ENCODE data around the gene OLA1.

OLA1 gene

DNA sequence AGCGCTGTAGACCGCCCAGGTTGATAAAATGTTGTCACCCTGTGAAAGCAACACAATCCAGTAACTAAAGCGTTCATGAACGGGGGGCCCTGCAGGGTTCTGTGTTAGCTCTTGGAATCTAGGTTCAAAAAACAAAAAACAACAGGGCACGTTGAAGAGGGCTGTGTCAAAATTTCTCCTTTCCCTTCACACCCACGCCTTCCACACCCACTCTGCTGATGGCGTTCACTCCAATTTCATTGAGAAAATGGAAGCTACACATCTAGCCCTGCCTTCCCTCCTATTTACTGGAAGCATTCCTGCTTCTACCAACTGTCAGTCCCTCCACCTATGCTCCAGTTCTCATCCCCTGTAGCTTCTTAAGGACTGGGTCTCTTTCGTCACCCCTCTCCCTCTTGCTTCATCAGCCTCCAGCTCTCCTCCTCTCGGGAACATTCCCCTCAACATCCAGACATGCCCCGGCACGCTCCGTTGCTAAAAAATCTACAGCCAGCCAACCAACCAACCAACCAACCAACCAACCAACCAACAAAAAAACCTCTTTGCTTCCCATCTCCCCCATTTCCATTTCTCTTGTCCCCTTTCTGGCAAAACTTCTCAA is 184.7 kb downstream of the OLA1 start:
- no peak for DNase-seq (ENCODE audit: low spot score)

DNA sequence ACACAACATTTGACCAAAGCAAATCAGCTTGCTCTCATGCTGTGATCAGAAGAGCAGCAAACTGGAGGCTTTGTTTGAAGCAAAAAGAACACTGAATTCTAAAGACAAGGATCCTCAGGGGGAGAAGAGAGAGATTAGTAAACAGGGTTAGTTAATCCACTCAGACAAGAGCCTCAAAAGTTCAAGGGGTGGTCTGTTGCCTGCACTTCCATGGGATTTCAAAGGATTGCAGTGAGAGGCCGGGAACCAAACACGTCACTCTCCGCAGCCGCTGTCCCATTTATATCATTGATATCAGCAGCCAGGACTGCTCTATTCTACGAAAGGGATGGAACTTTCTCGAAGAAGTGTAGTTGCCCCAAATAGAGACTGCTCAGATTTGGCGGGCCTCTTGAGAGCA is 185.4 kb downstream of the OLA1 start:
- peak; percentile 56 for DNase-seq (ENCODE audit: low spot score)

DNA sequence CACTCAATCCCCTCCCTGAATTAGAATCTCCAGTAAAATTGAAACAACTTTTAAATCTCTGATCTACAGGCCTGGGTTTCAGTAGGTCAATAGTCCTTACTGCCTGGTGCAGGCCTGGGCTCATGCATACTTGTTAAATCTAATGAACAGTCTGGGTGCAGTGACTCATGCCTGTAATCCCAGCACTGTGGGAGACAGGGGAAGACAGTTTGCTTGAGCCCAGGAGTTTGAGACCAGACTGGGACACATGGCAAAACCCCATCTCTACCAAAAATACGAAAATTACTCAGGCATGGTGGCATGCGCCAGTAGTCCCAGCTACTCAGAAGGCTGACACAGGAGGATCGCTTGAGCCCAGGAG is 188.5 kb downstream of the OLA1 start:
- DNase-seq (ENCODE audit: low spot score): no peak

DNA sequence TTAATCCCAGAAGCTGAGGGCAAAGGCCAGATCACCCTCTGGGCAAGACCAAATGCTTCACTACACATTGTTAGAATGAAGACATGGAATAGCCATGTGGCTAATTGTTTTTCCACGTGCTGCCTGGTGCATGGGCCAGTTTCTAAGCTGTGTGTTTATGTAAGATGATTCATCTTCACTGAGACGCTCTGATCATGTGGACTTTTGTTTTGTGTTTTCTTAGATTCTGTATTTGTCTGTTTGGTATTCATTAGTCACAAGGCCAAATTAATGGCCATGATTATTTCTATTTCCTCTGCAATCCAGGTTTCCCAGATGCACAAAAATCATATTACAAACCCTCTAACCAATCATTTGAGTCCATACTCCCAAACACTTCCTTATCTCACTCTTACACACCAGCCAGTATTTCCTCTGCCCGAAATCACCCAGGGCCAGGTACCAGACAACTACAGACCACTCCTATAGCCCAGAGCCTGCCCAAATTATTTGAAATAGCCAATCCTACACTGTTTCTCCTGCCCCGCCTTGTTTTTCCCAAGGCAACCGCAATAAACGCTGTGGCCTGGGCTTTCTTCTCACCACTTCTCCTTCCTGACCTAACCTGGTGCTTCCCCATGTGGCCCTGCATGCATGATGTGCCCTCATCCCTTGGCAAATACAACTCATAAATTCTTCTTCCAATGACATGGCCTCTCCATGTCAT is 189.0 kb downstream of the OLA1 start:
- no peak for DNase-seq (ENCODE audit: low spot score)

DNA sequence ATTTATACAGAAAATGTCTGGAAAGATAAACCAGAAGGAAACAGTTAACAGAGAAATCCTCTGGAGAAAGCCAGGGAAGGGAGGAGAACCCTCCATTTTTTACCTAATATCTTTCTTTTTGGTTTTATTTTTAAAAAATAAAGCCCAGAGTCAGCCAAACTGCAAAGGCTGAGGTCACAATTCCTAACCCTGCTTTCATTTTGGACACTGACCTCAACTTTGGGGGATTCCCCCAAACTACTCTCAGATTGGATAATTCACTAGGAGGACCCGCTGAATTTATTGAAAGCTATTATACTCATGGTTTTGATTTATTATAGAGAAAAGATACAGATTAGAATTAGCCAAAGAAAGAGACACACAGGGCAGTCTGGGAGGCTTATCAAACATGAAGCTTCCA is 189.9 kb downstream of the OLA1 start:
- DNase-seq (ENCODE audit: low spot score): no peak

DNA sequence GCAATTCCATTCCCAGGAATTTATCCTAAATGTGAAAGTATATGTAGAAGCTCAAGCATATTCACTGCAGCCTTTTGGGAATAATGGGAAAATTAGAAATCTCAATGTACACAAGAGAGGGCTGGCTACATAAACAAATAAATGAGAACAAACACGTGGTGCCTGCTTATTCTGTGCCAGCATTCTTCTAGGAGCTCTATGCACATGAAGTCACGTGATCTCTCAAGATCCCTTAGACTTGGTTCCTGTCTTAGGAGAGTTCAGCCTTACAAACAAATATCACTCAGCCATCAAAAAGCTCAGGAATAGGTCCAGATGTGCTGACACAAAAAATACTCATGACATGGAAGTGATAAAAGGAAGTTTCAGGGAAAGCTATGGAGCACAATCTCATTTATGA is 190.3 kb downstream of the OLA1 start:
- DNase-seq (ENCODE audit: low spot score): no peak

DNA sequence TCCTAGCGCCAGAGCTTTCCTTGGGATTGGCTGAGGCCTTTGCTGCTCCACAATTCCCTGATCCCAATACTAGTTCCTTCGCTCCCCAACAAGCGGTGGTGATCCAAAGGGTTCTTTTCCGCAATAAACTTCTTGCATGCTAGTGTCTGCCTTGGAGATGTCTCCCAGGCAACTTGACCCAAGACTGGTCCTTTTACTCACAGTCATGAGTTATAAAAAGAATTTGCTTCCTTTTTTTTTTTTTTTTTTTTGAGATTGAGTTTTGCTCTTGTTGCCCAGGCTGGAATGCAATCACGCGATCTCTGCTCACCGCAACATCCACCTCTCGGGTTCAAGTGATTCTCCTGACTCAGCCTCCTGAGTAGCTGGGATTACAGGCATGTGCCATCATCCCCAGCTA is 193.4 kb downstream of the OLA1 start:
- DNase-seq (ENCODE audit: low spot score): no peak

DNA sequence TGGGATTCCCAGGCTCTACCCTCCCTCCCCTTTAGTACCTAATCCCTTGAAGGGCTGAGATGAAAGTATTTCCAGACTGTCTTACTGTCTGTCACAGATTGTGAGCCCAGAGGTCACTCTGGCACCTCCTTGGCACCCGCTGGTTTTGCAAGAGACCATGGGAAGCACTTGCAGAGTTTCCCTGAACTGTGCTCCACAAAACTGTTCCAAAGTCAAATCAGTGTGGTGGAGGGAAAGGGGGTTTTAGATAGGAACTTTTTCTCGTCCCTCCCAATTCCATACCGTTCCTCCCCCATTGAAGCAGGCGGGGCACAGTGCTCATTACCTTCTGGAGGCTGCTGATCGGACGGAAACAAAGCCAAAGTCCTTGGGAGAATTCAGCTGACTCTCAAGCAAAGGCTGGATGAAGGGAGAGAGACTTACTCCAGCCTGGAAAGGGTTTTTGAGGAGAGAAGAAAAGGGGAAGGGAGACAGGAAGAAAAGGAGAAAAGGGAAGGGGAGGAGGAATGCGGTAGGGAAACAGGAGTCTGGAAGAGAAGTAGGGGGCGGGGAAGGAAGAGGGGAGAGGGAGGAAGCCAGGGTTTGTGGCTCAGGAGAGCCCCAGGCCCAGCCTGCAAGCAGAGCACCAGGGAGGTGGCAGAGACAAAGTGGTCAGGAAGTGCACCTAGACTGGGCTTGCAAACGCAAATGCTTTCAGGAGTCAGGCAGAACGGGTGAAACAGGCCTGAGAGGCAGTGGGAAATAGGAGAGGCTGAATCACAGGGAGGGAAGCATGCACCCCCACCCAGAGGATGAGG is 194.8 kb downstream of the OLA1 start:
- no peak for DNase-seq (ENCODE audit: low spot score)

DNA sequence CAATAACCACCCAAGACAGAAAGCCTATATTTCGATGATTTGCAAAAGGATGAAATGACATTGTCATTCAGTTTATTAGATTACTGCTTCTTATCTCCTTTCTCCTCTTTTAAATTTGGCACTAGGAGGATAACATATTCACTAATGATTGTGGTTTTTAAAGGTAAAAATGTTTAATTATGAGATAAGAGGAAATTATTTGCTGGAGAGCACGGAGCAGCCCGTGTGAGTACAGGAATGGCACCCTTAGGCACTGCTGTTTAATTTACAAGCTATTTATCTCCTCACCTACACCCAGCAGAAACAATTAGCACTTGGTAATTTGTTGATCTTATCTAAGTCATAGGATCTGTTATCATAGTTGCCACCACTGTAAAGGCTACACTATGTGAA is 195.8 kb downstream of the OLA1 start:
- no peak for DNase-seq (ENCODE audit: low spot score)

DNA sequence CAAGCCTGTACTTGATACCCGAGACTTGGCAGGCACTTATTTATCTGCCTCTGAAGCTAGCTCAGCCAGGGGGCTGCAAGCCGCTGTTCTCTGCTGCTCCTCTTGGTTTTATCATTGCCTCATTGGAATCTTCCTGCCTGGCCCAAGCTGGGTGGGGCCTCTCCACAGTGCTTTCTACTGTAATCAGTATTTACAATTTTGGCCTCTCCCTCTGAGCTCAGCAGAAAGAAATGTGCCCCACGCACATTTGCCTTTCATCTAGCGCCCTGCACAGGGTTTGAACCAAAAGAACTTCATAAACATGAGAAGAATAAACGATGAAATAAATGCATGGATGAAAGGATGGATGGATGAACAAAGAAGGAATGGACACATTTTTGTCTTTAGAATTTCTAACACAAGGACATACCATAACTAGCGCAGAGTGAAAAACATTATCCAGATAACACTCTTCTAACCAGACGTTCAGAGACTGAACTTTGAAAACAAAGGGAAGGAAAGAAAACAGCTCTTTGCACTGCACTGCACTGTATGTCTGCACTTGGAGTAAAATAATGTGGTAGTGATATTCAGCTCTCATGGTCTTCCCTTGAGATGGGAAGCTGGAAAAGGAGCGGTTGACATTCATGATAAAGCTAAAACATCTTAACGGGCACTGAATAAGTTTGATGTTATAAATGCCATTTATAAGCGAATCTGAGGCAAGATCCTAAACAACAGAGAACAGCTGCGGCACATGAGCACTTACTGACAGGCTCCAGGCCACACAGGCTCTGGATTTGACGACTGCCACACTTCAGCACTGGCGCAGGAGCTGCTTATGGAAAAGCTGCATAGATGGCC is 196.4 kb downstream of the OLA1 start:
- no peak for DNase-seq (ENCODE audit: low spot score)

DNA sequence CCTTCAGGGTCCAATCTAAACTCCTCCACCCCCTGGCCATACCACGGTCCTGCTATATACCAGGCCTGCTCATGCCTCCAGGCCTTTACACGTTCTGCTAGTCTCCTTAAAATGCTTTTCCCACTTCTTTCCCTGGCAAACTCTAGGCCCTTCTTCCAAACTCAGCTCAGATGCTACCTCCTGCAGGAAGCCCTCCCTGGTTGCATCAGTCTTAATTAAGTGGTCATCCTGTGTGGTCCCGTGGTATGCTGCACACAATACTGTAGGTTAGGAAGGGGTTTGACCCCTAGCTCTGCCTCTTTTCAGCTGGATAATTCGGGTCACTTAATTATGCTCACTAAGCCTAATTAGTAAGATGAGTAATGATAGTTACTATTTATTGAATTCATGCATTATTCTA is 197.3 kb downstream of the OLA1 start:
- DNase-seq (ENCODE audit: low spot score): no peak

DNA sequence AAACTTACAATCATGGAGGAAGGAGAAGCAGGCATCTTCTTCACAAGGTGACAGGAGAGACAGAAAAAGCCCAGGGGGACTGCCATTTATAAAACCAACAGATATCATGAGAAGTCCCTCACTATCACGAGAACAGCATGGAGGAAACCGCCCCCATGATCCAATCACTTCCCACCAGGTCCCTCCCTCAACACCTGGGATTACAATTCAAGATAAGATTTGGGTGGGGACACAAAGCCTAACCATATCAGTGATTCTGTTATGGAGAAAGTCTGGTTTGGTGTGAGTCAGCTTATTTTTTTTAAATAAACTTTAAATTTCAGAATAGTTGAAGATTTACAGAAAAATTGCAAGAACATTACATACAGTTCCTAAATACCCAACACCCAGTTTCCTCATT is 198.4 kb downstream of the OLA1 start:
- no peak for DNase-seq (ENCODE audit: low spot score)

DNA sequence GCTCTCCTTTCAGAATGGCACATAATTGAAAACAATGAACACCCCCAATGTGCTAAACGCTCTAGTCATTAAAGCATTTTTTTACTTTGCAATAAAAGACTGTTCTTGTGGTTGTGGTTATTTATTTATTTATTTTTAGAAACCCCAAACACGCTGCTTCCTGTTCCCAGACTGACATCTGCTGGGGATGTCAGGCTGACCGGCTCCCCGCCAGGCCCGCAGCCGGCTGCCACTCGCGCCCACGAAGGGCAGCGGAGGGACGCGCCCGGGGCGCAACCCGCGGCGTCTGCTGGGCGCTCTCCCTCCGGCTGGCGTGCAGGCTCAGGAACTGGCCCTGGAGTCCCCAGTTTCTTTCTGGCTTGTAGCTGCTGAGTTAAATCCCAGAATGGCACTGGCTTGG is 200.1 kb downstream of the OLA1 start:
- no peak for DNase-seq (ENCODE audit: low spot score)

DNA sequence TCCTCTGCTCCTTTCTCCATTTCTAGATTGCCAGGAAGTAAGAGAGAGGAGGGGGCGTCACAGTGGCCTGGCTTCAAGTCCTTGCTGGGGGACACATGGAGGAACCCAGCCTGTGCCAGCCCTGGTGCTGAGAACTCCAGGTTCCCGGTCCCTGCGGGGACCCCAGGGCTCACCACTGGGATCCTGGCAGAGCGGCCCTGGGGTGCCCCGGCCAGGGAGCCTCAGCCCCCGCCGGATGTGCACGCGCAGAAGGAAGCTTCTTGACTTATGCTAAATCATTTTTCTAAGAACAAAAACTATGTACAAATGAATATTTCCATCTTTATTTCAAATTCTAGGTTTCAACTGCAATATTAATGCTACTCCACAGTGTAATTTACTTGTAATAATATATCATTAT is 200.6 kb downstream of the OLA1 start:
- no peak for DNase-seq (ENCODE audit: low spot score)

DNA sequence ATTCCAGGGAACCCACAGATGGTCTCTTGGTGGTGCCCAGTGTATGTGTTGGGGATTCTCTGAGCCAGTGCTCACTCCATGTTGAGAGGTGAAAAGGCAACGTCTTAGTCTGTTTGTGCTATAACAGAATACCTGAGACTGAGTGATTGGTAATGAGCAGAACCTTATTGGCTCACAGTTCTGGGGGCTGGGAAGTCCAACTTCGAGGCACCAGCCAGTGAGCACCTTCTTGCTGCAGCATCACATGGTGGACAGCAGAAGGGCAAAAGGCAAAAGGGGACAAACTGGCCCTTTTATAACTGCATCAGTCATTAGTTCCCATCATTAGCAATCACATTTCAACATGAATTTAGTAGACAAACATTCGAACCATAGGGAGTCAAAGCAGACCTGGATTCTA is 202.2 kb downstream of the OLA1 start:
- DNase-seq (ENCODE audit: low spot score): no peak

DNA sequence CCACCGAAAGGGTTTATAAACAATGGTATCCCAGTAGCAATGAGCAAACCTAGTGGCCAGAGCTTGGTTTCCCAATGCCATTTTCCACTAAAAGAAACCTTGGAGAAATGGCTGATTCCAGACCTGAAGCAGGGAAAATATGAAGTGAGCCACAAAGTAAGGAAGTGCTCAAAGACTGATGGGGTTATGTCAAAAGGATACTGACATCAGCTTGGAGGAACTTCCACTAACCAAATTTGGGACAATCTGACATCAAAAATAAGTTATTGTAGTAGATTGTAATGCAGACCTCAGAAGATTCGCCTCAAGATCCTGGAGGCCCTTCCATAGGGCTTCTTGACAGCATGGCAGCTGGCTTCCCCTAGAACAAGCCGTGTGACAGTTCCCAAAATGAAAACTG is 203.8 kb downstream of the OLA1 start:
- no peak for DNase-seq (ENCODE audit: low spot score)

DNA sequence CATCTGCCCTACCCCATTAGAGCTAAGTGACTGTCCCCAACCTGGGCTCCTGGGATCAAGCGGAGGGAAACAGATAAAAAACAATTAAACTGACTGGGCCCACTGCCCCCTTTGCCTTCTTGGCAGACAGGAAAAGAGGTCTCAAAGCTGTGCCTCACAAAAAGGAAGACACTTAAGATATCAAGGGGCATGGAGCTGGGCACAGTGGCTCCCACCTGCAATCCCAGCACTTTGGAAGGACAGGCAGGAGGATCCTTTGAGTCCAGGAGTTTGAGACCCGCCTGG is 208.0 kb downstream of the OLA1 start:
- no peak for DNase-seq (ENCODE audit: low spot score)

DNA sequence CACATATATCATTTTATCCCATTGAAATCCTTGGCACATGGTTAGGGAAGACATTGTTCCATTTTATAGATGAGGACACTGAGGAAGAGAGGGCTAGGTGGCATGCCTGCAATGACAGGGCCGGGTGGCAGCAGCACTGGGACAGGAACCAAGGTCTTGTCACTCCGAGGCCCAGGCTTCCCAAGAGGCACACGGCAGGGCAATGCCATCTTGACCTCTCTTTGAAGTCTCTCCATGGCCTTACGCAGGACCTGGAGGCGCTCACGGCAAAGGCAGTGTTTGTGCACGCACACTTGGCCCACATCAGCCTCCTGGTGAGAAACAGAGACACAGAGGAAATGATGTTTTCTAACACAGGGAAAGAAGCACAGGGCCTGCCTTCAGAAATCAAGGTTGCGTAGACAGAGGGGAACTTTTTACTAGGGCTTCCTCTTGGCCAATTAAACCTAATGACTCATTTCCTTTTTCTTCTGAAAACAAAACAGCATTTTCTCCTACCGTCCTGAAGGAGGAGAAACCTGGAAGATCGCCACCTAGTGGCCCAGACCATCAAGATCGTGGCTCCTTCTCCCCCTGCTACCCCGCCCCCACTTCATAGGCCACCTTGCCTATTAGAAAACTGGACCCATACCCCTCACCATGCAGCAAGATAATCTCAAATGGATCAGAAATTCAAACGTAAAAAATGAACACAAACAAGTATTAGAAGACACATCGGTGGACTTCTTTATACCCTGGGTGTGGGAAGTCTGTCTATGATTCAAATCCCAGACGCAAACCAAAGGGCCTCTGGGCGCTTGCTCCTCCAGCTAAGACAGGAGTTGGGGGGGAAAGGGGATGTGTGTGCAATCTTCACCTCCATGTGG is 208.5 kb downstream of the OLA1 start:
- DNase-seq (ENCODE audit: low spot score): peak; percentile 77

DNA sequence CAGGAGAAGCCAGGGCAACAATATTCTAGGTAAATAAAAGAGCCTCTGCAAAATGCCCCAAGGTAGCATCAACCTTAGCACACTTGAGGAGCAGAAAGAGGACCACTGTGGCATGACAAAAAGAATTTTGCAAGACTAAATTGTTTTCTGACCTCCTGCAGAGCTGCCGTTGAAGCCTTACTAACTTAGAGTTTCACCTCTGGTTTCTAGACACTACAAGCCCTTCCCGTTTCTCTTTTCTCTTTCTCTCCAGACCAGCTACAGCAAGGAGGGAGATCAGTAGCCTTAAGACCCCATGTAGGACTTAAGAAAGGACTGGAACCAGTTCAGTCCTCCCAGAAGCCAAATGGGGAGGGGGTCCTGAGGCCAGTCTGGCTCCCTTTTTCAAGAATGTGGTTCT is 209.9 kb downstream of the OLA1 start:
- DNase-seq (ENCODE audit: low spot score): no peak

DNA sequence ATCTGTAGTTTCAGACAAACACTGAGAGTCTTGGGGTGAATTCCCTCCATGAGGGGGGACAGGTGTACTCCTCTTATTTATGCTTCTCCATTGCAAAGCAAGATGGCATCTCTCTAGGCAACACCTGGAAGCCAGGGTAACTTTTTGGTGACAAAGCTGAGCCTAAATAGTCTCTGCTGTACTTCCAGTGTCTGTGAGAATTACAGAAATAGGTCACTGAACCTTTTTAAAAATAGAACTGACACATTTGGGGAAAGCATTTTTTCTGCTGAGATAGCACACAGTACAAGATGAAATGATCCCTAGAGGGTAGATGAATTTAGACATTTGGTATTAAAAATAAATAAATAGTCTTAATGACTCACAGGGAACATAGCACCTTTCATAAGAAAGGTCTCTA is 211.5 kb downstream of the OLA1 start:
- no peak for DNase-seq (ENCODE audit: low spot score)

DNA sequence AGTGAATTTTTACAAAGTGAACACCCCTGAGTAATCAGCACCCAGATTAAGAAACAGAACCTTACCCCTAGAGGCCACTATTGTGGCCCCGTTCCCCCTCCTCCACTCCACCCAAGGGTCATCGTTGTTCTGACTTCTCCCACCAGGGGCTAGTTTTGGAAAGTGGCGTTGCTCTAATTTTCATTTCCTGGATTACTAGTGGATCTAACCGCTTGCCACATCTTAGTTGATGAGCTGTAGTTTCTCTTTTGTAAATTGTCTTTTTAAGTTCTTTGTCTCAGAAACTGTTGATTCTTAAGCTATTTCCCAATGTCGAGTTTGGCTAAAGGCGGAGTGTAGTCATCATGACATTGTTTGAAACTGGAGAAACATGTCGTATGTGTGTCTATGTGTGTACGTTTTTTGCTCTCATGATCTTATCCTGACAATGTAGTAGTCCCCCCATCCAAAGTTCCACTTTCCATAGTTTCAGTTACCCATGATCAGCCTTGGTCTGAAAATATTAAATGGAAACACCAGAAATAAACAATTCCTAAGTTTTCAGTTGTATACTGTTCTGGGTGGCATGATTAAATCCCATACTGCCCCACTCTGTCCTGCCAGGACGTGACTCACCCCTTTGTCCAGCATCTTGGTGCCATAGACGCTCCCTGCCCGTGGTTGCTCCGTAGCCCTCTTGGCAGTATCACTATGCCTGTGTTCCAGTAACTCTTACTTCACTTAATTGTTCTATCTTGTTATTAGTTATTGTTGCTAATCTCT is 212.2 kb downstream of the OLA1 start:
- DNase-seq (ENCODE audit: low spot score): no peak
